ENCODE measurements around the gene BACE2. TPM values are rescaled to one million over a fixed set of nuclear protein-coding genes. Genes with fewer than 3 reads are reported as not detected.

BACE2 gene
- total RNA-seq, 2 donors from 2014 or later: 9.1 to 16.7 TPM

DNA sequence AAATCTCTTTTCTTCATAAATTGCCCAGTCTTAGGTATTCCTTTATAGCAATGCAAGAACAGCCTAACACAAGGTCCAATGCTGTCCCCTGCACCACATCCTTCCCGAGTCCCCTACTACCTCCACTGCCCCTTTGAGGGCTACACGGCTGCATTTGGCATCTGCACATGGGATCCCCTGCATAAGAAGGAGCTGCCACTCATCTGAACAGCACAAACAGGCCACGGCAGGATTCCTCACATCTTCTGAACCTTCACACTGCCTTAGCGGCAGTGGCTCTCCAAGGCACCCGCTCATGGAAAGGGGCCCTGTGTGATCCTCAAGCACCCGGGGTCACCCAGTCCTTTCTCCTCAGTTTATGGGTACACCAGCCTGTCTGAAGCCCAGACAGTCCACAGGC is 29.2 kb upstream of the BACE2 start:
- H3K4me1 ChIP-seq (ENCODE audit: control insufficient read depth, insufficient read depth, low read length): no peaks in the 10 kb centered on the region

DNA sequence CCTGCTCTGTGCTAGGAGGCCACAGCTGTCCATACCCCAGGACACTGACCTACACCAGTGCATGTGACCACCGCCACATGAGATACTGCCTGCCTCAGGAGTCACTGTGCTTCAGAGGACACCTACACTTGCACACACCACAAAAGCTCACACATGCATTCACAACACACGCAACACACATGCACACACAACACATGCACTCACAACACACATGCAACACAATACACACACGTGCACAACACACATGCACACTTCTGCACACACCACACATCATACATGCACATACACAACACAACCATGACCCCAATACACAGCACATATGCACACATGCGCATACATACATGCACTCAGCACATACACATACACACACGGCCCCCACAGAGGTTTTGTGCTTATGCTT is 28.7 kb upstream of the BACE2 start:
- no peak overlapping the region for H3K4me3 Mint-ChIP-seq
- no peak overlapping the region for H3K9ac ChIP-seq (ENCODE audit: extremely low read depth, low read length, poor library complexity, severe bottlenecking)
- H3K4me1 Mint-ChIP-seq: no peaks in the 10 kb centered on the region
- H3K4me3 ChIP-seq (ENCODE audit: low read length): no peak overlapping the region
- H3K4me1 ChIP-seq (ENCODE audit: control insufficient read depth, insufficient read depth, low read length): no peaks in the 10 kb centered on the region
- H3K9me3 Mint-ChIP-seq: peaks cover 5% of the 10 kb centered on the region
- no peaks in the 10 kb centered on the region for H3K36me3 Mint-ChIP-seq (ENCODE audit: low read depth)
- no peak for DNase-seq
- no peaks in the 10 kb centered on the region for H3K9me3 ChIP-seq (ENCODE audit: control insufficient read depth, low read length)
- H3K27me3 ChIP-seq (ENCODE audit: control insufficient read depth, insufficient read depth, low read length, poor library complexity, severe bottlenecking): no peaks in the 10 kb centered on the region
- H3K36me3 ChIP-seq (ENCODE audit: control insufficient read depth, insufficient read depth, low read length): no peaks in the 10 kb centered on the region
- TF ChIP-seq, protein P1, sequence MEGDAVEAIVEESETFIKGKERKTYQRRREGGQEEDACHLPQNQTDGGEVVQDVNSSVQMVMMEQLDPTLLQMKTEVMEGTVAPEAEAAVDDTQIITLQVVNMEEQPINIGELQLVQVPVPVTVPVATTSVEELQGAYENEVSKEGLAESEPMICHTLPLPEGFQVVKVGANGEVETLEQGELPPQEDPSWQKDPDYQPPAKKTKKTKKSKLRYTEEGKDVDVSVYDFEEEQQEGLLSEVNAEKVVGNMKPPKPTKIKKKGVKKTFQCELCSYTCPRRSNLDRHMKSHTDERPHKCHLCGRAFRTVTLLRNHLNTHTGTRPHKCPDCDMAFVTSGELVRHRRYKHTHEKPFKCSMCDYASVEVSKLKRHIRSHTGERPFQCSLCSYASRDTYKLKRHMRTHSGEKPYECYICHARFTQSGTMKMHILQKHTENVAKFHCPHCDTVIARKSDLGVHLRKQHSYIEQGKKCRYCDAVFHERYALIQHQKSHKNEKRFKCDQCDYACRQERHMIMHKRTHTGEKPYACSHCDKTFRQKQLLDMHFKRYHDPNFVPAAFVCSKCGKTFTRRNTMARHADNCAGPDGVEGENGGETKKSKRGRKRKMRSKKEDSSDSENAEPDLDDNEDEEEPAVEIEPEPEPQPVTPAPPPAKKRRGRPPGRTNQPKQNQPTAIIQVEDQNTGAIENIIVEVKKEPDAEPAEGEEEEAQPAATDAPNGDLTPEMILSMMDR (conservative IDR thresholded peaks at IDR 0.05): no peak
- H3K27ac ChIP-seq (ENCODE audit: low read depth, low read length): no peak overlapping the region
- H3K27me3 Mint-ChIP-seq (ENCODE audit: insufficient read depth): peaks cover 11% of the 10 kb centered on the region
- WGBS, 2 experiments (ENCODE audit: insufficient coverage in 1 of 2, insufficient read length in 1 of 2): 88 to 100% methylated on average over 1 to 5 of the region's 5 CpGs
- no peak overlapping the region for H3K27ac Mint-ChIP-seq

More for the DNA sequence above, 29.2 kb upstream of the BACE2 start:
- TF ChIP-seq, protein P1 (conservative IDR thresholded peaks at IDR 0.05): no peak
- Mint-ChIP-seq H3K27ac (no peak overlapping the region), H3K4me1 (no peaks in the 10 kb centered on the region), H3K27me3 (ENCODE audit: insufficient read depth) (peaks cover 11% of the 10 kb centered on the region), H3K36me3 (ENCODE audit: low read depth) (no peaks in the 10 kb centered on the region), H3K9me3 (peaks cover 5% of the 10 kb centered on the region), H3K4me3 (no peak overlapping the region)
- no peak overlapping the region for H3K27ac ChIP-seq (ENCODE audit: low read depth, low read length)
- no peaks in the 10 kb centered on the region for H3K36me3 ChIP-seq (ENCODE audit: control insufficient read depth, insufficient read depth, low read length)
- WGBS, 2 experiments (ENCODE audit: insufficient coverage in 1 of 2, insufficient read length in 1 of 2): 94 to 100% methylated on average over 3 to 6 of the region's 6 CpGs
- no peaks in the 10 kb centered on the region for H3K9me3 ChIP-seq (ENCODE audit: control insufficient read depth, low read length)
- no peaks in the 10 kb centered on the region for H3K27me3 ChIP-seq (ENCODE audit: control insufficient read depth, insufficient read depth, low read length, poor library complexity, severe bottlenecking)
- no peak overlapping the region for H3K4me3 ChIP-seq (ENCODE audit: low read length)
- no peak for DNase-seq
- H3K9ac ChIP-seq (ENCODE audit: extremely low read depth, low read length, poor library complexity, severe bottlenecking): no peak overlapping the region

DNA sequence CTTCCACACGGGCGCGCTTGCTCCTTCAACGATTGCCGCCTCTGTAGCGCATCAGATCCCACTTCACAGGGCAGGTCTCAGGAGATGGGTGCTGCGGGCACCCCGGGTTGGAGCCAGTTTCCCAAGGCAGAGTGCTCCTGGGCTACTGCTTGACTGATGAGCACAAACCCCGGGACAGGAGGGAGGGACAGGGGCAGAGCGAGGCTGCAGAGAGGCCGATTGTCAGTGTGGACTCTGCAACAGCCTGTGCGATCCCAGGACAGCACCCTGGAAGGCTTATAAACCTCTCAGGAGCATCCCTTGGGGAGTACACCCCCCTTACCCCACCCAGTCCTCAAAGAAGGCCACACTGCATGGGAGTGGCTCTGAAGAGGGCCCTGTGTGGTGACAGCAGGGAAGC is 28.0 kb upstream of the BACE2 start:
- Histone ChIP-seq H3K27me3 (ENCODE audit: control insufficient read depth, insufficient read depth, low read length, poor library complexity, severe bottlenecking) (no peaks in the 10 kb centered on the region), H3K4me1 (ENCODE audit: control insufficient read depth, insufficient read depth, low read length) (no peaks in the 10 kb centered on the region), H3K27ac (ENCODE audit: low read depth, low read length) (no peak overlapping the region), H3K4me3 (ENCODE audit: low read length) (no peak overlapping the region), H3K9me3 (ENCODE audit: control insufficient read depth, low read length) (no peaks in the 10 kb centered on the region), H3K9ac (ENCODE audit: extremely low read depth, low read length, poor library complexity, severe bottlenecking) (no peak overlapping the region), H3K36me3 (ENCODE audit: control insufficient read depth, insufficient read depth, low read length) (no peaks in the 10 kb centered on the region)
- no peaks in the 10 kb centered on the region for H3K4me1 Mint-ChIP-seq
- H3K36me3 Mint-ChIP-seq (ENCODE audit: low read depth): no peaks in the 10 kb centered on the region
- WGBS, 2 experiments (ENCODE audit: insufficient coverage in 1 of 2, insufficient read length in 1 of 2): 96 to 100% methylated on average over 1 to 12 of the region's 12 CpGs
- H3K27ac Mint-ChIP-seq: no peak overlapping the region
- H3K4me3 Mint-ChIP-seq: no peak overlapping the region
- H3K9me3 Mint-ChIP-seq: peaks cover 5% of the 10 kb centered on the region
- TF ChIP-seq, protein P1 (conservative IDR thresholded peaks at IDR 0.05): no peak
- peaks cover 13% of the 10 kb centered on the region for H3K27me3 Mint-ChIP-seq (ENCODE audit: insufficient read depth)
- no peak for DNase-seq

Measured in endodermal cell (in vitro differentiated cells).